ENCODE results near the gene SYAP1.

Gene SYAP1

DNA sequence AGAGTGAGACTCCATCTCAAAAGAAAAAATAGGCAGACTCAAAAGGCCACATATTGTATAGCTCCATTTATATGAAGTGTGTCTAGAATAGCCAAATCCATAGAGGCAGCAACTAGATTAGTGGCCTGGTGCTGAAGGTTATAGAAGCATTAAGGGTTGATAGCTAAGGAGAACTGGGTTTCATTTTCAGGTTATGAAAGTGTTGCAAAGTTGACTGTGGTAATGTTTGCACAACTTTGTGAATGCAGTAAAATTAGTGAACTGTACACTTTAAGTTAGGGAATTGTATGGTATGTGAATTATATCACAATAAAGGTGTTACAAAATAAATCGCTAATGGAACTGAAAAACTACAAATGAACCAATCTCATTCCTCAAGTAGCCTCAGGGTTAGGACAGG is 95.2 kb downstream of the SYAP1 start:
- no peak for DNase-seq (ENCODE audit: low read depth)
- H3K4me3 ChIP-seq (ENCODE audit: low read depth, low read length), result no peak overlapping the region
